Measurements from ENCODE around the gene RIC1.
A peak's percentile ranks its signal among the peaks of the same experiment; 100 is the strongest.

Gene RIC1

GRCh38 chr9:5800969-5801738, 172.2 kb downstream of the RIC1 start:
- H3K79me1 ChIP-seq (ENCODE audit: low read length) = no peaks in the 10 kb centered on the region
- H4K8ac ChIP-seq (ENCODE audit: low read depth, low read length) = no peak overlapping the region
- no peak overlapping the region for H3K27ac ChIP-seq (ENCODE audit: low read depth, low read length)
- no peak overlapping the region for H3K4me2 ChIP-seq (ENCODE audit: low read length)
- no peak overlapping the region for H3K4ac ChIP-seq (ENCODE audit: low read depth, low read length)
- no peaks in the 10 kb centered on the region for H3K79me2 ChIP-seq (ENCODE audit: control insufficient read depth, insufficient read depth, low read length, poor library complexity)
- no peaks in the 10 kb centered on the region for H3K27me3 ChIP-seq (ENCODE audit: insufficient read depth, low read length)
- H3K23ac ChIP-seq (ENCODE audit: low read length) = no peak overlapping the region
- no peak overlapping the region for H3K18ac ChIP-seq (ENCODE audit: low read length)
- no peak overlapping the region for H3K14ac ChIP-seq (ENCODE audit: low read length)
- H3K36me3 ChIP-seq (ENCODE audit: control insufficient read depth in 1 of 2, insufficient read depth in 2 of 2, low read length in 2 of 2) = peaks cover 0 to 2% of the 10 kb centered on the region in 2 experiments
- no peak overlapping the region for H2BK5ac ChIP-seq (ENCODE audit: low read depth, low read length, poor library complexity)
- H4K91ac ChIP-seq (ENCODE audit: low read depth, low read length) = no peak overlapping the region
- no peak overlapping the region for H2BK120ac ChIP-seq (ENCODE audit: insufficient read depth, low read length, poor library complexity)
- H3K9me3 ChIP-seq (ENCODE audit: insufficient read depth, low read depth, low read length) = no peaks in the 10 kb centered on the region
- no peak overlapping the region for H3K4me3 ChIP-seq (ENCODE audit: low read depth, low read length)
- no peak overlapping the region for H3K9ac ChIP-seq (ENCODE audit: low read length)
- peak in 1 of 2 donors; percentile 65 for DNase-seq
- H2AK5ac ChIP-seq (ENCODE audit: low read length) = no peak overlapping the region
- H4K12ac ChIP-seq (ENCODE audit: low read depth, low read length) = no peak overlapping the region
- H3K4me1 ChIP-seq (ENCODE audit: control insufficient read depth in 1 of 2, insufficient read depth in 2 of 2, low read length in 2 of 2) = no peaks in the 10 kb centered on the region
- no CpG with 5 or more reads among the region's 4 CpGs for WGBS (ENCODE audit: extremely low coverage, insufficient coverage, insufficient read length)
- no peak overlapping the region for H2BK12ac ChIP-seq (ENCODE audit: low read length)
- no peak overlapping the region for H2AFZ ChIP-seq (ENCODE audit: insufficient read depth, low read length, poor library complexity)

- no CpG with 5 or more reads among the region's 3 CpGs for WGBS (ENCODE audit: extremely low coverage, insufficient coverage, insufficient read length)
- Histone ChIP-seq H3K27ac (ENCODE audit: low read depth, low read length) (no peak overlapping the region), H3K23ac (ENCODE audit: low read length) (no peak overlapping the region)
Measured at GRCh38 chr9:5801739-5802113, 172.8 kb downstream of the RIC1 start.

GRCh38 chr9:5805478-5805877, 176.6 kb downstream of the RIC1 start:
- Histone ChIP-seq H3K27ac (ENCODE audit: low read depth, low read length) (no peak overlapping the region), H3K4me2 (ENCODE audit: low read length) (no peak overlapping the region), H2AK5ac (ENCODE audit: low read length) (no peak overlapping the region), H3K4ac (ENCODE audit: low read depth, low read length) (no peak overlapping the region), H3K79me2 (ENCODE audit: control insufficient read depth, insufficient read depth, low read length, poor library complexity) (no peaks in the 10 kb centered on the region), H2BK12ac (ENCODE audit: low read length) (no peak overlapping the region), H4K91ac (ENCODE audit: low read depth, low read length) (no peak overlapping the region), H3K79me1 (ENCODE audit: low read length) (no peaks in the 10 kb centered on the region), H3K36me3 (ENCODE audit: control insufficient read depth in 1 of 2, insufficient read depth in 2 of 2, low read length in 2 of 2) (peaks cover 0 to 6% of the 10 kb centered on the region in 2 experiments), H3K4me3 (ENCODE audit: low read depth, low read length) (no peak overlapping the region), H3K27me3 (ENCODE audit: insufficient read depth, low read length) (no peaks in the 10 kb centered on the region), H3K23ac (ENCODE audit: low read length) (no peak overlapping the region), H2BK5ac (ENCODE audit: low read depth, low read length, poor library complexity) (no peak overlapping the region), H3K9me3 (ENCODE audit: insufficient read depth, low read depth, low read length) (no peaks in the 10 kb centered on the region), H3K14ac (ENCODE audit: low read length) (no peak overlapping the region), H3K9ac (ENCODE audit: low read length) (no peak overlapping the region), H2BK120ac (ENCODE audit: insufficient read depth, low read length, poor library complexity) (no peak overlapping the region), H2AFZ (ENCODE audit: insufficient read depth, low read length, poor library complexity) (no peak overlapping the region), H3K4me1 (ENCODE audit: control insufficient read depth in 1 of 2, insufficient read depth in 2 of 2, low read length in 2 of 2) (no peaks in the 10 kb centered on the region), H4K8ac (ENCODE audit: low read depth, low read length) (no peak overlapping the region), H3K18ac (ENCODE audit: low read length) (no peak overlapping the region), H4K12ac (ENCODE audit: low read depth, low read length) (no peak overlapping the region)
- no peak for DNase-seq
- no CpG with 5 or more reads among the region's 3 CpGs for WGBS (ENCODE audit: extremely low coverage, insufficient coverage, insufficient read length)

More at GRCh38 chr9:5801739-5802113, 172.8 kb downstream of the RIC1 start:
- no peak overlapping the region for H3K14ac ChIP-seq (ENCODE audit: low read length)
- no peak overlapping the region for H4K12ac ChIP-seq (ENCODE audit: low read depth, low read length)
- no peak overlapping the region for H2AK5ac ChIP-seq (ENCODE audit: low read length)
- no peak overlapping the region for H3K18ac ChIP-seq (ENCODE audit: low read length)
- no peak overlapping the region for H3K4ac ChIP-seq (ENCODE audit: low read depth, low read length)
- no peak overlapping the region for H3K9ac ChIP-seq (ENCODE audit: low read length)
- DNase-seq = peak in 1 of 2 donors; percentile 41
- no peaks in the 10 kb centered on the region for H3K9me3 ChIP-seq (ENCODE audit: insufficient read depth, low read depth, low read length)
- H3K36me3 ChIP-seq (ENCODE audit: control insufficient read depth in 1 of 2, insufficient read depth in 2 of 2, low read length in 2 of 2) = peaks cover 0 to 6% of the 10 kb centered on the region in 2 experiments
- H3K79me2 ChIP-seq (ENCODE audit: control insufficient read depth, insufficient read depth, low read length, poor library complexity) = no peaks in the 10 kb centered on the region
- no peak overlapping the region for H2BK5ac ChIP-seq (ENCODE audit: low read depth, low read length, poor library complexity)
- no peaks in the 10 kb centered on the region for H3K27me3 ChIP-seq (ENCODE audit: insufficient read depth, low read length)
- H4K8ac ChIP-seq (ENCODE audit: low read depth, low read length) = no peak overlapping the region
- H3K79me1 ChIP-seq (ENCODE audit: low read length) = no peaks in the 10 kb centered on the region
- H3K4me2 ChIP-seq (ENCODE audit: low read length) = no peak overlapping the region
- H2AFZ ChIP-seq (ENCODE audit: insufficient read depth, low read length, poor library complexity) = no peak overlapping the region
- no peaks in the 10 kb centered on the region for H3K4me1 ChIP-seq (ENCODE audit: control insufficient read depth in 1 of 2, insufficient read depth in 2 of 2, low read length in 2 of 2)
- no peak overlapping the region for H3K4me3 ChIP-seq (ENCODE audit: low read depth, low read length)
- no peak overlapping the region for H4K91ac ChIP-seq (ENCODE audit: low read depth, low read length)
- H2BK120ac ChIP-seq (ENCODE audit: insufficient read depth, low read length, poor library complexity) = no peak overlapping the region
- no peak overlapping the region for H2BK12ac ChIP-seq (ENCODE audit: low read length)

- Histone ChIP-seq H3K4me2 (ENCODE audit: low read length) (no peak overlapping the region), H3K14ac (ENCODE audit: low read length) (no peak overlapping the region), H4K91ac (ENCODE audit: low read depth, low read length) (no peak overlapping the region), H3K4ac (ENCODE audit: low read depth, low read length) (no peak overlapping the region), H2AK5ac (ENCODE audit: low read length) (no peak overlapping the region), H4K8ac (ENCODE audit: low read depth, low read length) (no peak overlapping the region), H2AFZ (ENCODE audit: insufficient read depth, low read length, poor library complexity) (no peak overlapping the region), H2BK120ac (ENCODE audit: insufficient read depth, low read length, poor library complexity) (no peak overlapping the region), H3K27ac (ENCODE audit: low read depth, low read length) (no peak overlapping the region), H3K79me2 (ENCODE audit: control insufficient read depth, insufficient read depth, low read length, poor library complexity) (no peaks in the 10 kb centered on the region), H2BK12ac (ENCODE audit: low read length) (no peak overlapping the region), H2BK5ac (ENCODE audit: low read depth, low read length, poor library complexity) (no peak overlapping the region), H3K36me3 (ENCODE audit: control insufficient read depth in 1 of 2, insufficient read depth in 2 of 2, low read length in 2 of 2) (peaks cover 0 to 2% of the 10 kb centered on the region in 2 experiments), H3K18ac (ENCODE audit: low read length) (no peak overlapping the region), H3K79me1 (ENCODE audit: low read length) (no peaks in the 10 kb centered on the region), H3K9me3 (ENCODE audit: insufficient read depth, low read depth, low read length) (no peaks in the 10 kb centered on the region), H3K23ac (ENCODE audit: low read length) (no peak overlapping the region), H3K4me1 (ENCODE audit: control insufficient read depth in 1 of 2, insufficient read depth in 2 of 2, low read length in 2 of 2) (no peaks in the 10 kb centered on the region), H3K27me3 (ENCODE audit: insufficient read depth, low read length) (no peaks in the 10 kb centered on the region), H3K9ac (ENCODE audit: low read length) (no peak overlapping the region), H4K12ac (ENCODE audit: low read depth, low read length) (no peak overlapping the region), H3K4me3 (ENCODE audit: low read depth, low read length) (no peak overlapping the region)
- DNase-seq = no peak
- WGBS (ENCODE audit: extremely low coverage, insufficient coverage, insufficient read length) = no CpG with 5 or more reads among the region's 1 CpG
Measured at GRCh38 chr9:5811751-5812150, 182.8 kb downstream of the RIC1 start.
